Vagina (tissue), 2 donors: ENCODE measurements around the gene PRSS57.

Experiments
- CTCF ChIP-seq, 3 experiments: fragments of 450-650 bp in 2 of 3; fragments of 200-600 bp in 1 of 3; sonication (generic) in 1 of 3; IDR thresholded peaks; one replicate each; pipeline ENCODE4 v1.5.1; 2017 to 2019; ENCODE audit warnings: antibody characterized with exemption in 3 of 3, mild to moderate bottlenecking in 2 of 3, moderate library complexity in 2 of 3
- POLR2A ChIP-seq, 2 donors: fragments of 450-650 bp; IDR thresholded peaks; one replicate each; pipeline ENCODE4 v1.6.1; 2017; ENCODE audit warnings: antibody characterized with exemption in 2 of 2, mild to moderate bottlenecking in 2 of 2, moderate library complexity in 2 of 2

- TF ChIP-seq CTCF (IDR thresholded peaks at IDR 0.05), result no peak
- no peak for TF ChIP-seq POLR2A (IDR thresholded peaks at IDR 0.05)
Observed at GRCh38 chr19:662207-662961, 32.9 kb downstream of the PRSS57 start.
